ENCODE results near the gene COL27A1.
A peak's percentile ranks its signal among the peaks of the same experiment; 100 is the strongest.

The COL27A1 gene

DNA sequence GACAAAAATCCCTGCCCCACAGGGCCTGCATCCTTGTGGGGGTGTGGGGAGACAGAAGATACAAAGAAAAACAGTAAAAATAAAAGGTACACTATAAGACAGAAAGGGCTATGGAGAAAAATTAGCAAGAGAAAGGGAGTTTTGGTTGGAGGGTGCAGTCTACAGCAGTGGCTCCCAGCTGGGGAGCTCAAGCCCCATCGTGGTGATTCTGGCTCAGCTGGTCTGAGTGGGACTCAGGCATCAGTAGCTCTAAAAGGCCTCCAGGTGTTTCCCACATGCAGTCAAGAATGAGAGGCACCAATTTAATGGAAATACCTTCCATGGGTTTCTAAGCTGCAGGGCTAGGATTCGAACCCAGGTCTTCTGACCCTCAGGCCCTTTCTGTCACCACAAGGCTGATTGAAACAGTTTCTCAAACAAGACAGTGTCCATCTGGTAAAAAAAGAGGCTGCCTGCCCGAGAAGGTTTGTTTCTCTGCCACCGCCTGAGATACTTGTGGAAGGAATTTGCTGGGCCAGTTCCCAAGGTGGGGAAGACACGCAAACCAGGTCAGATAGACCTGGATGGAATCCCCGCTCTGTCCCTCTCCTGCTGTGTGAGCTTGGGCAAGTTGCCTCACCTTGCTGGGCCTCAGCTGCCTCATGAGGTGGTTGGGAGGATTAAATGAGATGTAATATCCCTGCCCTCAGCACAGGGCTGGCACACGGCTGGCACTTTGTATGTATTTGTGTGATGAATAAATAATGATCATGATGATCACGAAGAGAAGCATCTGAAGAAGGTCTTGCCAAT, 43.1 kb downstream of the COL27A1 start:
- no peak overlapping the region for H3K4me3 ChIP-seq (replicated peaks; ENCODE audit: insufficient read depth, low read length)
- no peaks in the 10 kb centered on the region for H3K27me3 ChIP-seq (ENCODE audit: insufficient read depth, poor library complexity, severe bottlenecking)
- DNase-seq (ENCODE audit: low read depth in 1 of 2, low spot score in 1 of 2), result no peak
- TF ChIP-seq GABPA (IDR thresholded peaks at IDR 0.05; ENCODE audit: low read depth) (no peak), POLR2AphosphoS5 (IDR thresholded peaks at IDR 0.05; ENCODE audit: low read depth) (no peak), SPI1 (IDR thresholded peaks at IDR 0.05; ENCODE audit: borderline replicate concordance, low read depth) (no peak)
- TF ChIP-seq, protein P1, sequence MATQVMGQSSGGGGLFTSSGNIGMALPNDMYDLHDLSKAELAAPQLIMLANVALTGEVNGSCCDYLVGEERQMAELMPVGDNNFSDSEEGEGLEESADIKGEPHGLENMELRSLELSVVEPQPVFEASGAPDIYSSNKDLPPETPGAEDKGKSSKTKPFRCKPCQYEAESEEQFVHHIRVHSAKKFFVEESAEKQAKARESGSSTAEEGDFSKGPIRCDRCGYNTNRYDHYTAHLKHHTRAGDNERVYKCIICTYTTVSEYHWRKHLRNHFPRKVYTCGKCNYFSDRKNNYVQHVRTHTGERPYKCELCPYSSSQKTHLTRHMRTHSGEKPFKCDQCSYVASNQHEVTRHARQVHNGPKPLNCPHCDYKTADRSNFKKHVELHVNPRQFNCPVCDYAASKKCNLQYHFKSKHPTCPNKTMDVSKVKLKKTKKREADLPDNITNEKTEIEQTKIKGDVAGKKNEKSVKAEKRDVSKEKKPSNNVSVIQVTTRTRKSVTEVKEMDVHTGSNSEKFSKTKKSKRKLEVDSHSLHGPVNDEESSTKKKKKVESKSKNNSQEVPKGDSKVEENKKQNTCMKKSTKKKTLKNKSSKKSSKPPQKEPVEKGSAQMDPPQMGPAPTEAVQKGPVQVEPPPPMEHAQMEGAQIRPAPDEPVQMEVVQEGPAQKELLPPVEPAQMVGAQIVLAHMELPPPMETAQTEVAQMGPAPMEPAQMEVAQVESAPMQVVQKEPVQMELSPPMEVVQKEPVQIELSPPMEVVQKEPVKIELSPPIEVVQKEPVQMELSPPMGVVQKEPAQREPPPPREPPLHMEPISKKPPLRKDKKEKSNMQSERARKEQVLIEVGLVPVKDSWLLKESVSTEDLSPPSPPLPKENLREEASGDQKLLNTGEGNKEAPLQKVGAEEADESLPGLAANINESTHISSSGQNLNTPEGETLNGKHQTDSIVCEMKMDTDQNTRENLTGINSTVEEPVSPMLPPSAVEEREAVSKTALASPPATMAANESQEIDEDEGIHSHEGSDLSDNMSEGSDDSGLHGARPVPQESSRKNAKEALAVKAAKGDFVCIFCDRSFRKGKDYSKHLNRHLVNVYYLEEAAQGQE (IDR thresholded peaks at IDR 0.05; ENCODE audit: insufficient replicate concordance, low read depth), result no peak
- TF ChIP-seq, protein P2, sequence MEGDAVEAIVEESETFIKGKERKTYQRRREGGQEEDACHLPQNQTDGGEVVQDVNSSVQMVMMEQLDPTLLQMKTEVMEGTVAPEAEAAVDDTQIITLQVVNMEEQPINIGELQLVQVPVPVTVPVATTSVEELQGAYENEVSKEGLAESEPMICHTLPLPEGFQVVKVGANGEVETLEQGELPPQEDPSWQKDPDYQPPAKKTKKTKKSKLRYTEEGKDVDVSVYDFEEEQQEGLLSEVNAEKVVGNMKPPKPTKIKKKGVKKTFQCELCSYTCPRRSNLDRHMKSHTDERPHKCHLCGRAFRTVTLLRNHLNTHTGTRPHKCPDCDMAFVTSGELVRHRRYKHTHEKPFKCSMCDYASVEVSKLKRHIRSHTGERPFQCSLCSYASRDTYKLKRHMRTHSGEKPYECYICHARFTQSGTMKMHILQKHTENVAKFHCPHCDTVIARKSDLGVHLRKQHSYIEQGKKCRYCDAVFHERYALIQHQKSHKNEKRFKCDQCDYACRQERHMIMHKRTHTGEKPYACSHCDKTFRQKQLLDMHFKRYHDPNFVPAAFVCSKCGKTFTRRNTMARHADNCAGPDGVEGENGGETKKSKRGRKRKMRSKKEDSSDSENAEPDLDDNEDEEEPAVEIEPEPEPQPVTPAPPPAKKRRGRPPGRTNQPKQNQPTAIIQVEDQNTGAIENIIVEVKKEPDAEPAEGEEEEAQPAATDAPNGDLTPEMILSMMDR (IDR thresholded peaks at IDR 0.05; ENCODE audit: insufficient read depth, low read length), result no peak
- no peak overlapping the region for H3K27ac ChIP-seq (replicated peaks)

DNA sequence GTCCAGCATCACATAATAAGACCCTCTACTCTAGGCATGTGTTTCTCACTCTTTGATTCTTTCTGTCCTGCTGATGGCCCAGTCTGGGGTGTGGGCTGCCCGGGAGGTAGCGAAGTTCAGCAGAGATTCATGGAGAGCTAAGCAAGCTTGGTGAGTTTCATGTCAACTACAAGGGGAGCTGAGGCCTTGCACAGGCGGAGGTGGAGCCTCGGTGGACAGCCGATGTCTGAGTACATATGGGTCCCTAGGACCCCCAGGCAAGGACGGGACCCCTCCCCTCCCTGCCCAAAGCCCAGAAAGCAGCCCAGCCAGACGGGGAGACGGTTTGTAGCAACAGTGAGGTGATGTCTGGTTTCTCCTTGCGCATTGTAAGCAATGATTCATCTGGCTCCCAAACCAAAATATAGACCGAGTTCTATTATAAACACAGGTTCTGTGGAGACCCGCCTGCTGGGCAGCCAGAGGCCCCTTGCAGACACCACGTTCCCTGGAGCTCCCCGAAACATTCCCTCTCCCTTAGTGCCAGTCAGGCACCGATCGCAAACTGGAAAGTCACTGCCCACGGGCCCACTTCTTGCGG, 45.5 kb downstream of the COL27A1 start:
- Histone ChIP-seq H3K27ac (replicated peaks) (no peak overlapping the region), H3K4me3 (replicated peaks; ENCODE audit: insufficient read depth, low read length) (no peak overlapping the region), H3K27me3 (ENCODE audit: insufficient read depth, poor library complexity, severe bottlenecking) (no peaks in the 10 kb centered on the region)
- TF ChIP-seq SPI1 (IDR thresholded peaks at IDR 0.05; ENCODE audit: borderline replicate concordance, low read depth) (no peak), POLR2AphosphoS5 (IDR thresholded peaks at IDR 0.05; ENCODE audit: low read depth) (no peak), GABPA (IDR thresholded peaks at IDR 0.05; ENCODE audit: low read depth) (no peak)
- TF ChIP-seq, protein P2 (IDR thresholded peaks at IDR 0.05; ENCODE audit: insufficient read depth, low read length), result no peak
- TF ChIP-seq, protein P1 (IDR thresholded peaks at IDR 0.05; ENCODE audit: insufficient replicate concordance, low read depth), result no peak
- DNase-seq (ENCODE audit: low read depth in 1 of 2, low spot score in 1 of 2), result no peak

DNA sequence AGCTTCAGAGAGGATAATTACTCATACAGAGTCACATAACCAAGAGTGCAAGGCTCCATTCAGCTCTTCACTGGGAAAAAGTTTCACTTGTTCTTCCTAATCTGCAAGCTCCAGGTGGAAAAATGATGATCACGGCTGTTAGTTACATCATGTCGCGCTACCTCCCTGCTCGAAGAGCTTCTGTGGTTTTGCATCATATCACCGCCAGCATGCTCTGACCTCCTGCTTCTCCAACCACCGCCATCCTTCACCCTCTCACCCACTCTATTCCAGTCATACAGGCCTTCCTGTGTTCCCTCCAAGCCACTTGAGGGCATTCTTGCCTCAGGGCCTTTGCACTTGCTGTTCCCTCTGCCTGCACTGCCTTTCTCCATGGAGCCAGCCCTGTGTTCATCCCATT, 47.1 kb downstream of the COL27A1 start:
- H3K27ac ChIP-seq (replicated peaks), result no peak overlapping the region
- TF ChIP-seq GABPA (IDR thresholded peaks at IDR 0.05; ENCODE audit: low read depth) (no peak), SPI1 (IDR thresholded peaks at IDR 0.05; ENCODE audit: borderline replicate concordance, low read depth) (no peak), POLR2AphosphoS5 (IDR thresholded peaks at IDR 0.05; ENCODE audit: low read depth) (no peak)
- TF ChIP-seq, protein P2 (IDR thresholded peaks at IDR 0.05; ENCODE audit: insufficient read depth, low read length), result no peak
- TF ChIP-seq, protein P1 (IDR thresholded peaks at IDR 0.05; ENCODE audit: insufficient replicate concordance, low read depth), result no peak
- no peaks in the 10 kb centered on the region for H3K27me3 ChIP-seq (ENCODE audit: insufficient read depth, poor library complexity, severe bottlenecking)
- no peak overlapping the region for H3K4me3 ChIP-seq (replicated peaks; ENCODE audit: insufficient read depth, low read length)
- peak in 1 of 2 experiments; percentile 64 for DNase-seq (ENCODE audit: low read depth in 1 of 2, low spot score in 1 of 2)
